HepG2 (cell line): ENCODE results near the gene GRHL1. TPM values are rescaled to one million over a fixed set of nuclear protein-coding genes. Genes with fewer than 3 reads are reported as not detected.

Experiments used
- BCL3 ChIP-seq: sonication (generic); formaldehyde crosslinking; IDR thresholded peaks from 2 replicates; pipeline ENCODE4 v1.5.1; 2020; ENCODE audit warnings: mild to moderate bottlenecking, missing genetic modification reagents, moderate library complexity
- CENPBD1 ChIP-seq: sonication (generic); formaldehyde crosslinking; IDR thresholded peaks from 2 replicates; pipeline ENCODE4 v1.8.0; 2022; ENCODE audit warnings: missing genetic modification reagents, low read depth, mild to moderate bottlenecking, borderline replicate concordance
- FOXP1 ChIP-seq, 2 experiments: fragments of 450-650 bp in 1 of 2; IDR thresholded peaks; 2 replicates each; pipeline ENCODE4 v1.6.1; 2017 to 2018; ENCODE audit warnings: antibody characterized with exemption in 1 of 2
- GATA4 ChIP-seq: sonication (generic); IDR thresholded peaks from 2 replicates; pipeline ENCODE4 v1.6.1; 2016; ENCODE audit warnings: antibody characterized with exemption, low read depth, borderline replicate concordance
- KAT2B ChIP-seq: fragments of 150-350 bp; IDR thresholded peaks from 2 replicates; pipeline ENCODE4 v1.6.1; 2014; ENCODE audit warnings: low read depth, low read length, borderline replicate concordance
- MEIS1 ChIP-seq: sonication (generic); formaldehyde crosslinking; IDR thresholded peaks from 2 replicates; pipeline ENCODE4 v1.9.0; 2021; ENCODE audit warnings: mild to moderate bottlenecking, missing genetic modification reagents, moderate library complexity, borderline replicate concordance
- MTERF4 ChIP-seq: sonication (generic); formaldehyde crosslinking; IDR thresholded peaks from 2 replicates; pipeline ENCODE4 v1.8.0; 2023; ENCODE audit warnings: mild to moderate bottlenecking, missing genetic modification reagents
- PREB ChIP-seq: sonication (generic); formaldehyde crosslinking; IDR thresholded peaks from 2 replicates; pipeline ENCODE4 v1.4.0; 2020; ENCODE audit warnings: missing genetic modification reagents
- RXRA ChIP-seq: sonication (generic); formaldehyde crosslinking; IDR thresholded peaks from 2 replicates; pipeline ENCODE4 v1.5.1; 2020; ENCODE audit warnings: missing genetic modification reagents
- SMAD3 ChIP-seq: sonication (generic); formaldehyde crosslinking; IDR thresholded peaks from 2 replicates; pipeline ENCODE4 v1.4.0; 2020; ENCODE audit warnings: missing genetic modification reagents
- SRY ChIP-seq: sonication (generic); formaldehyde crosslinking; IDR thresholded peaks from 2 replicates; pipeline ENCODE4 v1.8.0; 2022; ENCODE audit warnings: mild to moderate bottlenecking, missing genetic modification reagents
- TCF7 ChIP-seq: sonication (generic); IDR thresholded peaks from 2 replicates; pipeline ENCODE4 v1.6.1; 2016; ENCODE audit warnings: antibody characterized with exemption, low read depth
- U2AF1 ChIP-seq: fragments of 200-400 bp; formaldehyde crosslinking; optimal IDR thresholded peaks from 2 replicates; pipeline ENCODE3; 2017; ENCODE audit warnings: mild to moderate bottlenecking, low read depth, low read length
- YEATS4 ChIP-seq: sonication (generic); formaldehyde crosslinking; IDR thresholded peaks from 2 replicates; pipeline ENCODE4 v1.4.0; 2020; ENCODE audit warnings: missing genetic modification reagents, borderline replicate concordance
- YY1 ChIP-seq: IDR thresholded peaks from 2 replicates; pipeline ENCODE4 v1.6.1; 2011; ENCODE audit warnings: low read length, low read depth, moderate library complexity, mild to moderate bottlenecking; ENCODE audit not compliant: insufficient read depth, insufficient replicate concordance
- ZMAT3 ChIP-seq: sonication (generic); formaldehyde crosslinking; conservative IDR thresholded peaks from 2 replicates; pipeline ENCODE4 v1.7.0; 2021; ENCODE audit warnings: missing genetic modification reagents
- ZNF251 ChIP-seq: sonication (generic); formaldehyde crosslinking; IDR thresholded peaks from 2 replicates; pipeline ENCODE4 v1.9.0; 2021; ENCODE audit warnings: mild to moderate bottlenecking, missing genetic modification reagents
- ZNF264 ChIP-seq: sonication (generic); formaldehyde crosslinking; IDR thresholded peaks from 2 replicates; pipeline ENCODE4 v1.4.0; 2020; ENCODE audit warnings: missing genetic modification reagents
- ZNF580 ChIP-seq: IDR thresholded peaks from 2 replicates; pipeline ENCODE4 v1.6.1; 2016; ENCODE audit warnings: low read depth, borderline replicate concordance
- ZNF598 ChIP-seq: sonication (generic); formaldehyde crosslinking; IDR thresholded peaks from 2 replicates; pipeline ENCODE4 v1.5.1; 2020; ENCODE audit warnings: mild to moderate bottlenecking, missing genetic modification reagents, borderline replicate concordance
- ZNF776 ChIP-seq: sonication (generic); formaldehyde crosslinking; IDR thresholded peaks from 2 replicates; pipeline ENCODE4 v1.4.0; 2020; ENCODE audit warnings: mild to moderate bottlenecking, missing genetic modification reagents
- polyA plus RNA-seq, 8 experiments: library from polyadenylated mRNA; depleted of rRNA in 3 of 8; stranded (reverse) in 7 of 8; unstranded in 1 of 8; fragments of >200 nt; fragmentation: Illumina TruSeq in 4 of 8; extraction: Trizol in 4 of 8; gene quantifications; 2 replicates each; pipeline versions ENCODE4 v1.2.1 to v1.2.3, GENCODE V29; 2011 to 2016; ENCODE audit warnings: low read depth in 4 of 8, missing spikeins in 1 of 8, mixed read lengths in 1 of 8; ENCODE audit not compliant: insufficient read depth in 1 of 8
- total RNA-seq, 5 experiments: library from RNA; depleted of rRNA; stranded (reverse); fragments of >200 nt; fragmentation: Illumina TruSeq; extraction: Trizol; gene quantifications; 2 replicates each; pipeline ENCODE4 v1.2.3, GENCODE V29; 2016; ENCODE audit warnings: low read depth in 1 of 5

GRHL1 gene
- total and polyA plus RNA-seq, 2 of the 13 experiments (the other 11 are each of a cell fraction or from before 2014, with no cell fraction given), result 9.3 to 12.0 TPM

GRCh38 chr2:9949239-9949991 is 2.1 kb upstream of the GRHL1 start (continued):
- TF ChIP-seq MEIS1 (CRISPR knock-in tag) (no peak), YEATS4 (peak; percentile 69; the same call in 1 of the 2 replicates), SRY (no peak), CENPBD1 (0 out of 2 replicates have a peak, but pooled peaks have one; percentile 18), KAT2B (no peak), TCF7 (no peak), YY1 (no peak), ZNF264 (CRISPR knock-in tag) (no peak), PREB (CRISPR knock-in tag) (no peak), MTERF4 (no peak), SMAD3 (CRISPR knock-in tag) (no peak), GATA4 (no peak), ZNF251 (CRISPR knock-in tag) (no peak), ZNF580 (CRISPR knock-in tag) (no peak), ZNF776 (CRISPR knock-in tag) (no peak), U2AF1 (no peak), BCL3 (CRISPR knock-in tag) (no peak), RXRA (CRISPR knock-in tag) (peak; percentile 59), ZMAT3 (CRISPR knock-in tag) (no peak; the same call in 1 of the 2 replicates), FOXP1 (IDR thresholded peaks at IDR 0.05) (no peak), FOXP1 (CRISPR knock-in tag; IDR thresholded peaks at IDR 0.05) (0 out of 2 replicates have a peak, but pooled peaks have one; percentile 8), ZNF598 (CRISPR knock-in tag) (no peak)
